Fibroblast of mammary gland (primary cell): ENCODE results near the gene ZNF595.
"Not testable (repeated sequence)": the region's sequence is repeated elsewhere in the genome, so short reads cannot be mapped to it uniquely, and the experiment has no call there.

Experiments
- DNase-seq: peaks from one replicate; pipeline ENCODE4 v3.0.0-alpha.2; 2010; ENCODE audit warnings: low read depth
- H3K4me3 ChIP-seq: 2 replicates; pipeline ENCODE4 v1.5.1; 2011; ENCODE audit warnings: low read depth, mild to moderate bottlenecking, low read length, moderate library complexity; ENCODE audit not compliant: control insufficient read depth
- CTCF ChIP-seq: conservative IDR thresholded peaks from 2 replicates; pipeline ENCODE4 v1.5.1; 2011; ENCODE audit warnings: low read depth, low read length, inconsistent platforms; ENCODE audit not compliant: control insufficient read depth, insufficient read depth

ZNF595 gene

GRCh38 chr4:121408-122084 is 68.4 kb downstream of the ZNF595 start:
- TF ChIP-seq CTCF: no peak
- DNase-seq: no peak
- no peak overlapping the region for H3K4me3 ChIP-seq

- DNase-seq: not testable (repeated sequence)
- H3K4me3 ChIP-seq: peak overlapping the region; percentile 71
These were observed 70.8 kb downstream of the ZNF595 start for GRCh38 chr4:123922-124274.

GRCh38 chr4:124275-125081 is 71.4 kb downstream of the ZNF595 start, which contains the start of gene ZNF718:
TSS of gene ZNF718 (plus strand) at chr4:124501. CDS start at chr4:124671, 170 bp downstream.
- peak within 1 kb of the TSS; percentile 71 for H3K4me3 ChIP-seq
- no peak for TF ChIP-seq CTCF
- DNase-seq: peak; percentile 98

- peak overlapping the region; percentile 71 for H3K4me3 ChIP-seq
- DNase-seq: peak; percentile 35
- TF ChIP-seq CTCF: no peak
These were observed 72.1 kb downstream of the ZNF595 start for GRCh38 chr4:125091-125771.

GRCh38 chr4:125833-126232 is 72.7 kb downstream of the ZNF595 start:
- DNase-seq: no peak
- TF ChIP-seq CTCF: no peak
- peak overlapping the region; percentile 71 for H3K4me3 ChIP-seq

- TF ChIP-seq CTCF: no peak
- no peak for DNase-seq
- H3K4me3 ChIP-seq: no peak overlapping the region
These were observed 79.4 kb downstream of the ZNF595 start for GRCh38 chr4:132483-132882.
